ENCODE measurements around the gene DGKI. TPM values are rescaled to one million over a fixed set of nuclear protein-coding genes. Genes with fewer than 3 reads are reported as not detected.
A peak's percentile ranks its signal among the peaks of the same experiment; 100 is the strongest.

Gene DGKI
- total and polyA plus RNA-seq, 9 of the 15 experiments (the other 6 are each of a cell fraction or from before 2014, with no cell fraction given) = 0.11 to 0.54 (median 0.15) TPM; not detected in 5

DNA sequence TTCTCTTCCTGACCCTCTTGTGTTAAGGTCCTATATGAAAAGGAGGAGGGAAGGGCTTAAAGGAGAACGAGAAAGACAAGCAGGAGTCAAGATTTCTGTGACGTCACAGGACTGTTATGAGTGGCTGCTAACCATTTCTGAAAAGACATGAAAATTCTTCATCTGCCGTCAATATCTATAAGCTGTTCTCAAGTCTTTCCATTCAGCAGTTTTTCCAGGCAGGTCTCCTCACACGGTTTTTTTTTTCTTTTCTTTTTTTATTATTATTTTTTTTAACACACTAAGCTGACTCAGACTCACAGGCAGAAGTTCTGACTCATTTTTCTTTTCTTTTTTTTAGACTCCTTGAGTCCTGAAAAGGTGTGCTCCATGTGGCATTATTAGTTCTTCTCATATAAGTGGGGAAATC is 72.0 kb downstream of the DGKI start:
- Histone ChIP-seq H3K36me3 (ENCODE audit: control insufficient read depth, insufficient read depth, low read length) (no peaks in the 10 kb centered on the region), H3K9me3 (replicated peaks; ENCODE audit: control insufficient read depth, insufficient read depth, low read depth, low read length) (no peaks in the 10 kb centered on the region), H3K9ac (ENCODE audit: insufficient read depth in 1 of 2, low read depth in 2 of 2, low read length in 2 of 2) (no peak overlapping the region), H3K4me1 (replicated peaks in 1 of 2; ENCODE audit: control insufficient read depth in 2 of 2, insufficient read depth in 2 of 2, low read length in 2 of 2) (no peaks in the 10 kb centered on the region), H4K20me1 (replicated peaks; ENCODE audit: control insufficient read depth, insufficient read depth, low read length) (no peaks in the 10 kb centered on the region), H3K79me2 (ENCODE audit: control insufficient read depth, insufficient read depth, low read length) (no peaks in the 10 kb centered on the region), H3K27me3 (ENCODE audit: control insufficient read depth in 2 of 2, insufficient read depth in 2 of 2, low read length in 2 of 2) (peaks cover 0 to 3% of the 10 kb centered on the region in 2 experiments; a peak in 2 of 5 replicates), H3K9me1 (ENCODE audit: control insufficient read depth, insufficient read depth, low read length) (no peaks in the 10 kb centered on the region), H3K4me2 (ENCODE audit: insufficient read depth, low read length) (no peak overlapping the region), H2AFZ (ENCODE audit: low read depth, low read length) (no peak overlapping the region), H3K27ac (ENCODE audit: extremely low read depth, low read depth, low read length) (no peak overlapping the region), H3K4me3 (no peak overlapping the region)
- ChIA-PET POLR2A (interaction anchor here (1.4 kb wide), 1 partner anchor 8 kb away, joined by 5 read pairs; no protein-coding TSS in a partner anchor), CTCF (ENCODE audit: low intra/inter-chr PET ratio) (no interaction called here)
- FAIRE-seq (no peak), ATAC-seq (no peak), DNase-seq (ENCODE audit: extremely low read depth in 1 of 4, low spot score in 3 of 4) (no peak)
- in situ Hi-C loops (cut with MboI) (no loop called here), intact Hi-C loops (cut with micrococcal nuclease) (no loop called here)
- TF ChIP-seq ATF1 (CRISPR knock-in tag; IDR thresholded peaks at IDR 0.05) (no peak), ATF1 (tag; IDR thresholded peaks at IDR 0.05) (peak; percentile 85), CREB1 (IDR thresholded peaks at IDR 0.05) (no peak), CREB1 (CRISPR knock-in tag; IDR thresholded peaks at IDR 0.05) (0 out of 2 replicates have a peak, but pooled peaks have one; percentile 25), DIDO1 (tag; IDR thresholded peaks at IDR 0.05; ENCODE audit: low read depth) (no peak), BACH1 (tag; IDR thresholded peaks at IDR 0.05) (no peak), ZFPM2 (CRISPR knock-in tag; IDR thresholded peaks at IDR 0.05) (no peak), POLR2A (conservative IDR thresholded peaks at IDR 0.05) (no peak), KLF16 (IDR thresholded peaks at IDR 0.05) (no peak), CREM (IDR thresholded peaks at IDR 0.05; ENCODE audit: low read depth) (peak; percentile 66), ZNF316 (IDR thresholded peaks at IDR 0.05) (0 out of 2 replicates have a peak, but pooled peaks have one; percentile 2), SETDB1 (IDR thresholded peaks at IDR 0.05; ENCODE audit: low read length) (no peak)
- TF ChIP-seq, protein P1, sequence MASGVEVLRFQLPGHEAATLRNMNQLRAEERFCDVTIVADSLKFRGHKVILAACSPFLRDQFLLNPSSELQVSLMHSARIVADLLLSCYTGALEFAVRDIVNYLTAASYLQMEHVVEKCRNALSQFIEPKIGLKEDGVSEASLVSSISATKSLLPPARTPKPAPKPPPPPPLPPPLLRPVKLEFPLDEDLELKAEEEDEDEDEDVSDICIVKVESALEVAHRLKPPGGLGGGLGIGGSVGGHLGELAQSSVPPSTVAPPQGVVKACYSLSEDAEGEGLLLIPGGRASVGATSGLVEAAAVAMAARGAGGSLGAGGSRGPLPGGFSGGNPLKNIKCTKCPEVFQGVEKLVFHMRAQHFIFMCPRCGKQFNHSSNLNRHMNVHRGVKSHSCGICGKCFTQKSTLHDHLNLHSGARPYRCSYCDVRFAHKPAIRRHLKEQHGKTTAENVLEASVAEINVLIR (CRISPR knock-in tag; IDR thresholded peaks at IDR 0.05) = 0 out of 2 replicates have a peak, but pooled peaks have one; percentile 20
- BruUV-seq (replicated peaks) = no TSS peak
- 0% methylated on average over 4 of the region's 4 CpGs for WGBS (ENCODE audit: insufficient coverage, low coverage, missing lambda C conversion rate)
